Thyroid gland (tissue), 4 donors: ENCODE results near the gene ADRA2C. TPM values are rescaled to one million over a fixed set of nuclear protein-coding genes. Genes with fewer than 3 reads are reported as not detected.

Experiments used
- DNase-seq, 2 donors: peaks; one replicate each; pipeline ENCODE4 v3.0.0-alpha.2; 2019
- H3K27ac ChIP-seq, 3 donors: fragments of 200-600 bp; sonication (generic); 1 replicate in 2 of 3; 2 replicates in 1 of 3; pipeline ENCODE4 v1.5.1; 2016 to 2019; ENCODE audit warnings: mild to moderate bottlenecking in 1 of 3, moderate library complexity in 1 of 3
- H3K27me3 ChIP-seq: fragments of 200-600 bp; sonication (generic); one replicate; pipeline ENCODE4 v1.5.1; 2019
- H3K36me3 ChIP-seq, 2 donors: fragments of 200-600 bp; sonication (generic); one replicate each; pipeline ENCODE4 v1.5.1; 2016 to 2019
- H3K4me1 ChIP-seq, 2 donors: fragments of 200-600 bp; sonication (generic); one replicate each; pipeline ENCODE4 v1.5.1; 2017 to 2019
- H3K4me3 ChIP-seq, 3 donors: fragments of 200-600 bp; sonication (generic); replicated peaks in 1 of 3; 1 replicate in 2 of 3; 2 replicates in 1 of 3; pipeline ENCODE4 v1.5.1; 2016; ENCODE audit warnings: mild to moderate bottlenecking in 1 of 3
- H3K9me3 ChIP-seq: fragments of 200-600 bp; sonication (generic); one replicate; pipeline ENCODE4 v1.5.1; 2017
- POLR2A ChIP-seq, 2 donors: fragments of 450-650 bp; IDR thresholded peaks; one replicate each; pipeline ENCODE4 v1.6.1; 2017; ENCODE audit warnings: antibody characterized with exemption in 2 of 2, mild to moderate bottlenecking in 2 of 2, moderate library complexity in 1 of 2
- WGBS, 2 donors: methylation state at CpG; one replicate each; pipeline ENCODE4 v1.1.5; 2017; 5-methylcytosine and 5-hydroxymethylcytosine counted together
- intact Hi-C: fragments of 100-400 bp; cut with DNase I; formaldehyde crosslinking; loops from one replicate; pipeline ENCODE4 v1.15.1; 2023
- total RNA-seq, 4 donors: library from RNA; depleted of rRNA; stranded (reverse); fragments of >200 nt; gene quantifications; one replicate each; pipeline ENCODE4 v1.2.3, GENCODE V29; 2016
- TF ChIP-seq, protein P1 (sequence below), 6 experiments: fragments of 200-600 bp in 3 of 6; fragments of 450-650 bp in 3 of 6; sonication (generic) in 3 of 6; IDR thresholded peaks; one replicate each; pipeline ENCODE4 v1.5.1; 2016 to 2019; ENCODE audit warnings: antibody characterized with exemption in 6 of 6, mild to moderate bottlenecking in 2 of 6, inconsistent platforms in 1 of 6, moderate library complexity in 1 of 6

ADRA2C gene
- total RNA-seq, 4 donors from 2014 or later, result 0.45 to 3.5 (median 1.1) TPM

DNA sequence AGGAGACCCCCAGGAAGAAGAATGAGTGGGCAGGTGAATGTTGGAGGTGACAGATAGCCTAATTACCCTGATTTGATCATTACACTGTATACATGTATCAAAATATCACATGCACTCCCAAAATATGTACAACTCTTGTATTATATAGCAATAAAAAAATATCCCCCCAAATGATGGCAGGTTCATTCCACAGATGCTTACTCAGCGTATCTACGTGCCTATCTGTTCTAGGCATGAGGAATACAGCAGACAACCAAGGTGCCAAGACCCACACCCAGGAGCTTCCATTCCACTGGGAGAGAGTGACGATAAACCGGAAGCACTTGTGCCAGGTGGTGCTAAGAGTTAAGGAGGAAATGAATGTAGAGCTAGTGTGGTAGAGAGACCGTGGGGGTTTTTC lies 42.4 kb downstream of the ADRA2C start:
- H3K36me3 ChIP-seq, result no peaks in the 10 kb centered on the region
- H3K4me1 ChIP-seq, result no peaks in the 10 kb centered on the region
- no peak for TF ChIP-seq POLR2A (IDR thresholded peaks at IDR 0.05)
- TF ChIP-seq, protein P1, sequence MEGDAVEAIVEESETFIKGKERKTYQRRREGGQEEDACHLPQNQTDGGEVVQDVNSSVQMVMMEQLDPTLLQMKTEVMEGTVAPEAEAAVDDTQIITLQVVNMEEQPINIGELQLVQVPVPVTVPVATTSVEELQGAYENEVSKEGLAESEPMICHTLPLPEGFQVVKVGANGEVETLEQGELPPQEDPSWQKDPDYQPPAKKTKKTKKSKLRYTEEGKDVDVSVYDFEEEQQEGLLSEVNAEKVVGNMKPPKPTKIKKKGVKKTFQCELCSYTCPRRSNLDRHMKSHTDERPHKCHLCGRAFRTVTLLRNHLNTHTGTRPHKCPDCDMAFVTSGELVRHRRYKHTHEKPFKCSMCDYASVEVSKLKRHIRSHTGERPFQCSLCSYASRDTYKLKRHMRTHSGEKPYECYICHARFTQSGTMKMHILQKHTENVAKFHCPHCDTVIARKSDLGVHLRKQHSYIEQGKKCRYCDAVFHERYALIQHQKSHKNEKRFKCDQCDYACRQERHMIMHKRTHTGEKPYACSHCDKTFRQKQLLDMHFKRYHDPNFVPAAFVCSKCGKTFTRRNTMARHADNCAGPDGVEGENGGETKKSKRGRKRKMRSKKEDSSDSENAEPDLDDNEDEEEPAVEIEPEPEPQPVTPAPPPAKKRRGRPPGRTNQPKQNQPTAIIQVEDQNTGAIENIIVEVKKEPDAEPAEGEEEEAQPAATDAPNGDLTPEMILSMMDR (IDR thresholded peaks at IDR 0.05), result no peak
- intact Hi-C loops, result no loop called here
- WGBS, 2 donors, result 75 to 82% methylated on average over 5 of the region's 5 CpGs
- no peaks in the 10 kb centered on the region for H3K27me3 ChIP-seq
- H3K9me3 ChIP-seq, result no peaks in the 10 kb centered on the region
- DNase-seq, result no peak
- no peak overlapping the region for H3K27ac ChIP-seq
- H3K4me3 ChIP-seq, result no peak overlapping the region

DNA sequence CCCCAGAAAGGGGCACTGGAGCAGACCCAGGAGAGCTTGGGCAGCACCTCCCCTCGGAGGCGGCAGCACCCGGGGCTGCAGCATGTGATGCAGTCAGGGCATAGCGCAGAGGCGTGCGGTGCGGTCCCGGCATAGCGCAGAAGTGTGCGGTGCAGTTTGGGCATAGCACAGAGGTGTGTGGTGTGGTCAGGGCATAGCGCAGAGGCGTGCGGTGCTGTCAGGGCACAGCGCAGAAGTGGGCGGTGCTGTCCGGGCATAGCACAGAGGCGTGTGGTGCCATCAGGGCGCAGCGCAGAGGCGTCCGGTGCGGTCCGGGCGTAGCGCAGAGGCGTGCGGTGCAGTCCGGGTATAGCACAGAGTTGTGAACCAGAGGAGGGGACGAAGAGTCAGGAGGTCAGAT lies 42.8 kb downstream of the ADRA2C start:
- Histone ChIP-seq H3K9me3 (no peaks in the 10 kb centered on the region), H3K27ac (no peak overlapping the region), H3K4me1 (no peaks in the 10 kb centered on the region), H3K36me3 (no peaks in the 10 kb centered on the region), H3K27me3 (no peaks in the 10 kb centered on the region), H3K4me3 (no peak overlapping the region)
- no peak for TF ChIP-seq POLR2A (IDR thresholded peaks at IDR 0.05)
- TF ChIP-seq, protein P1 (IDR thresholded peaks at IDR 0.05), result no peak
- intact Hi-C loops, result no loop called here
- DNase-seq, result no peak
- 92 to 93% methylated on average over 29 of the region's 29 CpGs for WGBS, 2 donors

DNA sequence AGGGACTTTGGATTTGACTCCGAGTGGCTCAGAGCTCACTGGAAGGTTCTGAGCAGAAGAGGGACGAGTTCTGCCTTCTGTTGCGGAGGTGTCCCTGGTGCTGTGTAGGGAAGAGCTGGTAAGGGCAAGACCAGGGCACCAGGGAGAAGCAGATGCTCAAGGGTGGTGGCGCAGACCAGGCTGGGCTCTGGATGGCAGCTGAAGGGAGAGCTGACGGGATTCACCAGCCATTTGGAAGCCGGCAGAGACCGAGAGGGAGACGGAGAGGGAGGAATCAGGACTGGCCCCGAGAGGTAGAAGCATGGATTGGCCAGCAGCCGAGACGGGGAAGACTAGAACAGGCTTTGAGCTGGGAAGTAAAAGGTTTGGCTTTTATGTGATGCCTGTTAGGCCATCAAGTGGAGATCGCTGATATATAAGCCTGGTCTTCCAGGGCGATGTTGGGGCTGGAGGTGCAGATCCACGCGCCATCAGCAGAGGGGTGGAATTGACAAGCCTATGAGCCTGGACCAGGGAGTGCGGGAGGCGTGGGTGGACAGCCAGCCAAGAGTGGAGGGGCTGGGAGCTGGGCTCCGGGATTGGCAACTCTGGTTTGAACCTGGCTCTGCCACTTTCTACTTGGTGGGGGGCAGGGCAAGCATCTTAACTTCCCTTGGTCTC lies 43.4 kb downstream of the ADRA2C start:
- no peak for DNase-seq
- H3K4me1 ChIP-seq, result no peaks in the 10 kb centered on the region
- no peaks in the 10 kb centered on the region for H3K27me3 ChIP-seq
- no peaks in the 10 kb centered on the region for H3K36me3 ChIP-seq
- H3K9me3 ChIP-seq, result no peaks in the 10 kb centered on the region
- intact Hi-C loops, result no loop called here
- TF ChIP-seq POLR2A (IDR thresholded peaks at IDR 0.05), result no peak
- TF ChIP-seq, protein P1 (IDR thresholded peaks at IDR 0.05), result no peak
- H3K4me3 ChIP-seq, result no peak overlapping the region
- WGBS, 2 donors, result 79 to 82% methylated on average over 18 of the region's 18 CpGs
- no peak overlapping the region for H3K27ac ChIP-seq

DNA sequence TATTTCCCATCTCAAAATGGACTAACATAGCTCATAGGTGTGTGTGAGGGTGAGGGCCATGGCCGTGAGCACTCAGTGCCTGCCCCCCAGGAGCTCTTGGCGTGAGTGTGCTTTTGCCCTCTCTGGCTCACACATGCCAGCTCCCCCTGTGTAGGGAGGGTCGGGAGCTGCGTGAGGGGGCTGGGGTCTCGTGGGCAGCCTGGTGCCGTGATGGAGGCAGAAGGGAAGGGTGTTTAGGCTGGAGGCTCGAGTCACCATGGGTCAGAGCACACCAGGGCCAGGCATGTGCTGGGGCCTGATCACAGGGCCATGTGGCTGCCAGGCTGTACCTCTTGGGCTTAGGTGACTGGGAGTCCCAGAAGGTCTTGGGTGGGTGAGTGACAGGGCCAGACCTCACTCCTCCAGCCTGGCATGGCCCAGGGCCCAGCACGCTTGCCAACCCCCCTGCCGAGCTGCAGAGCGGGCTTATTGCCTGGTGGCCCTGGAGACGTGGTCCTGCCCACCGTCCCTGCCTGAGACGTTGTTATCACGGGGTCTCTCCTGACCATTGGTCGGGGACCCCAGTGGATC lies 44.0 kb downstream of the ADRA2C start:
- Histone ChIP-seq H3K27me3 (no peaks in the 10 kb centered on the region), H3K36me3 (no peaks in the 10 kb centered on the region)
- WGBS, 2 donors, result 64 to 93% methylated on average over 3 to 12 of the region's 15 CpGs

More for the DNA sequence above, 44.0 kb downstream of the ADRA2C start:
- no peaks in the 10 kb centered on the region for H3K4me1 ChIP-seq
- TF ChIP-seq, protein P1 (IDR thresholded peaks at IDR 0.05), result no peak
- TF ChIP-seq POLR2A (IDR thresholded peaks at IDR 0.05), result no peak
- intact Hi-C loops, result no loop called here
- no peak for DNase-seq
- H3K27ac ChIP-seq, result no peak overlapping the region
- H3K4me3 ChIP-seq, result no peak overlapping the region
- H3K9me3 ChIP-seq, result no peaks in the 10 kb centered on the region
